ENCODE data around the gene HS6ST3.

- TF ChIP-seq ZBTB43 (CRISPR knock-in tag; conservative IDR thresholded peaks at IDR 0.05): no peak
- TF ChIP-seq MAZ (IDR thresholded peaks at IDR 0.05; ENCODE audit: borderline replicate concordance, low read depth, low read length): no peak
- no peak for TF ChIP-seq MAZ (CRISPR knock-in tag; IDR thresholded peaks at IDR 0.05; ENCODE audit: low read depth)
- no peak for TF ChIP-seq HIVEP1 (CRISPR knock-in tag; IDR thresholded peaks at IDR 0.05)
- no peak for TF ChIP-seq ZSCAN22 (CRISPR knock-in tag; IDR thresholded peaks at IDR 0.05)
- no peak for TF ChIP-seq CTCF (CRISPR knock-in tag; IDR thresholded peaks at IDR 0.05)
- no peak for TF ChIP-seq ZNF407 (CRISPR knock-in tag; IDR thresholded peaks at IDR 0.05; ENCODE audit: not compliant biosample characterization)
- no peak for TF ChIP-seq RXRA (CRISPR knock-in tag; IDR thresholded peaks at IDR 0.05)
These were observed 690.2 kb downstream of the HS6ST3 start for GRCh38 chr13:96780105-96780504.
